GM12878 (cell line): ENCODE data around the gene FGF23. TPM values are rescaled to one million over a fixed set of nuclear protein-coding genes. Genes with fewer than 3 reads are reported as not detected.

Experiments used
- ATAC-seq: fragments of 200-7000 bp; cut with Tn5 transposase; 3 replicates; pipeline ENCODE4 v1.9.1; 2020; ENCODE audit warnings: mild to moderate bottlenecking, moderate library complexity
- BruUV-seq: library from RNA; stranded (reverse); fragments of 400-500 nt; replicated peaks from 2 replicates; lab custom pipeline; 2021; lab: Mats Ljungman, UMichigan
- CTCF ChIA-PET: fragments of 300-600 bp; sonication (Branson Sonifier 250); formaldehyde crosslinking; extraction: SDS; loops from one replicate; lab custom pipeline; 2021; ENCODE audit warnings: inconsistent platforms; lab: Yijun Ruan, JAX
- POLR2A ChIA-PET: fragments of 350-600 bp; formaldehyde crosslinking; extraction: SDS; loops from one replicate; lab custom pipeline; 2021; ENCODE audit warnings: inconsistent platforms; lab: Charles Lee
- RAD21 ChIA-PET: fragments of 300-600 bp; sonication (Branson Sonifier 250); formaldehyde crosslinking; loops from one replicate; lab custom pipeline; 2023; ENCODE audit warnings: antibody characterized with exemption; ENCODE audit not compliant: unreplicated experiment; lab: Charles Lee
- SMC1A ChIA-PET: fragments of 300-600 bp; sonication (Branson Sonifier 250); formaldehyde crosslinking; loops from one replicate; lab custom pipeline; 2023; ENCODE audit not compliant: unreplicated experiment, uncharacterized antibody; lab: Charles Lee
- DNase-seq: peaks from one replicate; pipeline ENCODE4 v3.0.0-alpha.2; 2011; ENCODE audit warnings: low read depth, low spot score
- FAIRE-seq: peaks from 3 replicates; lab custom pipeline; 2011; peaks lifted over from hg19 to GRCh38; lab: Jason Lieb, UNC
- H2AFZ ChIP-seq: 2 replicates; pipeline ENCODE4 v1.6.0; 2011; ENCODE audit warnings: low read depth, low read length, control low read depth; ENCODE audit not compliant: control insufficient read depth
- H3K27ac ChIP-seq: 2 replicates; pipeline ENCODE4 v1.5.1; 2011; ENCODE audit warnings: control low read depth; ENCODE audit not compliant: control insufficient read depth, insufficient read depth
- H3K27me3 ChIP-seq, 2 experiments: replicated peaks in 1 of 2; 2 replicates each; pipeline versions ENCODE4 v1.6.0 to v1.6.1; 2011; ENCODE audit warnings: low read length in 1 of 2; ENCODE audit not compliant: control insufficient read depth in 2 of 2, insufficient read depth in 2 of 2
- H3K36me3 ChIP-seq, 2 experiments: 2 replicates each; pipeline ENCODE4 v1.5.1; 2011; ENCODE audit warnings: low read length in 1 of 2; ENCODE audit not compliant: control insufficient read depth in 2 of 2, insufficient read depth in 2 of 2
- H3K4me1 ChIP-seq: 2 replicates; pipeline ENCODE4 v1.6.1; 2011; ENCODE audit warnings: mild to moderate bottlenecking, low read length, moderate library complexity, mixed read lengths; ENCODE audit not compliant: control insufficient read depth, insufficient read depth
- H3K4me2 ChIP-seq: 2 replicates; pipeline ENCODE4 v1.6.0; 2011; ENCODE audit warnings: control low read depth; ENCODE audit not compliant: control insufficient read depth, insufficient read depth
- H3K4me3 ChIP-seq: fragments of 200-600 bp; sonication (generic); 2 replicates; pipeline ENCODE4 v1.5.1; 2016
- H3K79me2 ChIP-seq: 2 replicates; pipeline ENCODE4 v1.6.0; 2011; ENCODE audit warnings: low read length; ENCODE audit not compliant: control insufficient read depth, insufficient read depth
- H3K9ac ChIP-seq: 2 replicates; pipeline ENCODE4 v1.8.0; 2011; ENCODE audit warnings: low read length, control low read depth, mixed read lengths; ENCODE audit not compliant: control insufficient read depth, insufficient read depth
- H3K9me3 ChIP-seq: replicated peaks from 3 replicates; pipeline ENCODE4 v1.5.1; 2011; ENCODE audit warnings: mild to moderate bottlenecking, low read length; ENCODE audit not compliant: control insufficient read depth, insufficient read depth
- H4K20me1 ChIP-seq: 2 replicates; pipeline ENCODE4 v1.6.0; 2011; ENCODE audit not compliant: control insufficient read depth, insufficient read depth
- CREM ChIP-seq: IDR thresholded peaks from 2 replicates; pipeline ENCODE4 v1.6.1; 2014; ENCODE audit warnings: antibody characterized with exemption, low read depth
- EZH2 ChIP-seq: IDR thresholded peaks from 2 replicates; pipeline ENCODE4 v1.6.1; 2012; ENCODE audit warnings: low read depth, mild to moderate bottlenecking, control low read depth, inconsistent platforms, low read length, borderline replicate concordance; ENCODE audit not compliant: control insufficient read depth
- MYC ChIP-seq: IDR thresholded peaks from 2 replicates; pipeline ENCODE4 v1.6.1; 2011; ENCODE audit warnings: mild to moderate bottlenecking, low read length, moderate library complexity, inconsistent platforms; ENCODE audit not compliant: insufficient read depth, insufficient replicate concordance, insufficient read length, severe bottlenecking
- NFYB ChIP-seq: IDR thresholded peaks from 2 replicates; pipeline ENCODE4 v1.6.1; 2011; ENCODE audit warnings: low read depth, mild to moderate bottlenecking, low read length, improper control_type of control experiment, moderate library complexity; ENCODE audit not compliant: insufficient read depth
- RAD51 ChIP-seq: fragments of 450-650 bp; IDR thresholded peaks from 2 replicates; pipeline ENCODE4 v1.6.1; 2016; ENCODE audit warnings: moderate library complexity, mild to moderate bottlenecking, inconsistent platforms
- SMARCA5 ChIP-seq: fragments of 450-650 bp; IDR thresholded peaks from 2 replicates; pipeline ENCODE4 v1.6.1; 2017; ENCODE audit warnings: mild to moderate bottlenecking
- SREBF1 ChIP-seq: IDR thresholded peaks from 2 replicates; pipeline ENCODE4 v1.6.1; 2012; ENCODE audit warnings: mild to moderate bottlenecking, low read length
- TAF1 ChIP-seq: IDR thresholded peaks from 2 replicates; pipeline ENCODE4 v1.6.1; 2011; ENCODE audit warnings: mild to moderate bottlenecking, low read depth, low read length, borderline replicate concordance
- TCF12 ChIP-seq: IDR thresholded peaks from 2 replicates; pipeline ENCODE4 v1.6.1; 2011; ENCODE audit warnings: low read depth, mild to moderate bottlenecking, low read length
- ZNF207 ChIP-seq: fragments of 450-650 bp; IDR thresholded peaks from 2 replicates; pipeline ENCODE4 v1.6.1; 2014; ENCODE audit warnings: antibody characterized with exemption, mild to moderate bottlenecking, borderline replicate concordance
- ZNF384 ChIP-seq: IDR thresholded peaks from 2 replicates; pipeline ENCODE4 v1.6.1; 2012; ENCODE audit warnings: low read depth, mild to moderate bottlenecking, low read length, improper control_type of control experiment, borderline replicate concordance
- WGBS: methylation state at CpG from one replicate; pipeline ENCODE4 v1.1.6; 2016; ENCODE audit warnings: low lambda C conversion rate; ENCODE audit not compliant: insufficient replicate concordance, insufficient coverage; ENCODE audit errors: missing lambda C conversion rate; 5-methylcytosine and 5-hydroxymethylcytosine counted together
- in situ Hi-C: fragments of 300-500 bp; cut with MboI; formaldehyde crosslinking; loops from 9 replicates; pipeline ENCODE4 v1.14.3; 2018; ENCODE audit warnings: mixed read lengths
- intact Hi-C: fragments of 100-400 bp; cut with micrococcal nuclease; formaldehyde crosslinking; loops from one replicate; pipeline ENCODE4 v1.14.2; 2022; ENCODE audit not compliant: unreplicated experiment
- polyA plus RNA-seq, 11 experiments: library from polyadenylated mRNA; depleted of rRNA in 4 of 11; unstranded in 6 of 11; stranded (reverse) in 5 of 11; fragments of >200 nt; fragmentation: Nextera tagmentation in 4 of 11; fragmentation: Illumina TruSeq in 1 of 11; extraction: Ambion mirVana in 4 of 11; extraction: Trizol in 1 of 11; gene quantifications; 1 replicate in 1 of 11; 2 replicates in 10 of 11; pipeline versions ENCODE4 v1.2.1 to v1.2.3, GENCODE V29; 2011 to 2016; ENCODE audit warnings: inconsistent platforms in 2 of 11, missing spikeins in 2 of 11, low read depth in 1 of 11
- total RNA-seq, 4 experiments: library from RNA; depleted of rRNA in 3 of 4; stranded (reverse); fragments of >200 nt in 3 of 4; fragmentation: Illumina TruSeq in 1 of 4; extraction: Trizol in 1 of 4; gene quantifications; 2 replicates each; pipeline versions ENCODE4 v1.2.1 to v1.2.3, GENCODE V29; 2013 to 2021
- TF ChIP-seq, protein P1 (sequence below): fragments of 450-650 bp; IDR thresholded peaks from 2 replicates; pipeline ENCODE4 v1.6.1; 2017; ENCODE audit warnings: low read depth, mild to moderate bottlenecking, moderate library complexity
- TF ChIP-seq, protein P2 (sequence below): IDR thresholded peaks from 2 replicates; pipeline ENCODE4 v1.6.1; 2012; ENCODE audit warnings: low read depth, low read length, improper control_type of control experiment

FGF23 gene
- total and polyA plus RNA-seq, 10 of the 15 experiments (the other 5 are each of a cell fraction or from before 2014, with no cell fraction given): not detected

DNA sequence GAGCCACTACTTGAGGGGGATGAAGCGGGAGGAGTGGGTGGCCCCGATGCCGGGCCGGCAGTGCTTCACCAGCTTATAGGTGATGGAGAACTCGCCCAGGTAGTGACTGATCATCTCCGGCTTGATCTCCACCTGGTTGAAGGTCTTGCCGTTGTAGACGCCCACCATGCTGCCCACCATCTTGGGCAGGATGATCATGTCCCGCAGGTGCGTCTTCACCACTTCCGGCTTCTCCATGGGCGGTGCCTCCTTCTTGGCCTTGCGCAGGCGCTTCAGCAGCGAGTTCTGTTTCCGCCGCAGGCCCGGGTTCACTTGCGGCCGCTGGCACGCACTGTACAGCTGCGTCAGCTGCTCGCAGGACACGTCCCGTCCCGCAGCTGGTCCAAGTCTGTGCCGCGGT, 55.1 kb downstream of the FGF23 start:
- ChIA-PET CTCF (interaction anchor here (1.6 kb wide), 1 partner anchor 47 kb away, joined by 6 read pairs; no protein-coding TSS in a partner anchor), SMC1A (interaction anchor here (0.7 to 1.9 kb wide), 2 partner anchors 76 to 325 kb away, joined by 3 to 9 read pairs; no protein-coding TSS in a partner anchor), POLR2A (interaction anchor here (0.6 to 1.2 kb wide), 5 partner anchors 10 to 336 kb away, joined by 3 to 5 read pairs (median 4); no protein-coding TSS in a partner anchor), RAD21 (interaction anchor here (0.6 to 0.8 kb wide), 2 partner anchors 47 to 62 kb away, joined by 3 read pairs; no protein-coding TSS in a partner anchor)
- TF ChIP-seq CREM: no peak
- no peak for TF ChIP-seq NFYB
- TF ChIP-seq TAF1: no peak
- no peak for TF ChIP-seq SREBF1
- no peak for TF ChIP-seq MYC
- Histone ChIP-seq H3K27ac (no peak overlapping the region), H3K79me2 (peaks cover 54% of the 10 kb centered on the region), H2AFZ (no peak overlapping the region), H3K36me3 (no peaks in the 10 kb centered on the region; a peak in 1 of 4 replicates), H3K4me3 (no peak overlapping the region), H3K9me3 (no peaks in the 10 kb centered on the region), H3K4me1 (peaks cover 3% of the 10 kb centered on the region; the same call in 1 of the 2 replicates), H4K20me1 (no peaks in the 10 kb centered on the region), H3K4me2 (no peak overlapping the region), H3K9ac (no peak overlapping the region), H3K27me3 (no peaks in the 10 kb centered on the region)
- intact Hi-C loops (loop anchor here (5.0 kb wide), 1 partner anchor 213 kb away; the partner anchor contains the start of gene RAD51AP1), in situ Hi-C loops (no loop called here)
- WGBS: 96% methylated on average over 27 of the region's 28 CpGs
- DNase-seq (no peak), ATAC-seq (no peak), FAIRE-seq (no peak)
- no TSS peak for BruUV-seq

DNA sequence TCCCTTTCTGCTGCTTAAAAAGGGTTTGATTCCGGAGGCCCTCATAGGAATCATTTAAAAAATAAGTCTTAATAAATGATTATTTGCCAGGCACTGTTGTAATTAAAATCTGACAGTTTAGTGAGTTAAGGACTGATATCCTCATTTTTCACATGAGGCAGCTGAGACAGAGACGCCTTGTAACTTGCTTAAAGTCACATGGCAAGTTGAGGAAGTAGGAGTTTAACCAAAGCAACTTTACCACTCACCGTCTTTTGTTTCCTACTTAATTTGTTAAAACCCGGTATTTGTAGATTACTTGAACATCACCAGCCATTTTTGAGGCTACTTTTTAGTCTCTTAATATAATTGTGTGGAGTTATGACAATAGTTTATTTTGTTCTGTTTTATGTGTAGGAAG, 56.1 kb downstream of the FGF23 start:
- in situ Hi-C loops: no loop called here
- H3K27me3 ChIP-seq: no peaks in the 10 kb centered on the region
- H3K4me1 ChIP-seq: peaks cover 3% of the 10 kb centered on the region; the same call in 1 of the 2 replicates
- peak; percentile 62 for FAIRE-seq
- WGBS: 51% methylated on average over 4 of the region's 4 CpGs
- H2AFZ ChIP-seq: no peak overlapping the region
- CTCF ChIA-PET: interaction anchor here (0.6 to 2.0 kb wide), 2 partner anchors 30 to 216 kb away, joined by 3 to 6 read pairs; no protein-coding TSS in a partner anchor
- H3K9me3 ChIP-seq: no peaks in the 10 kb centered on the region
- H3K36me3 ChIP-seq: no peaks in the 10 kb centered on the region; a peak in 1 of 4 replicates
- no TSS peak for BruUV-seq
- no peak for ATAC-seq
- POLR2A ChIA-PET: interaction anchor here (0.6 to 1.2 kb wide), 4 partner anchors 42 to 326 kb away, joined by 3 to 4 read pairs (median 3); no protein-coding TSS in a partner anchor
- H3K4me3 ChIP-seq: peak overlapping the region; percentile 88
- peaks cover 50% of the 10 kb centered on the region for H3K79me2 ChIP-seq
- TF ChIP-seq ZNF384 (no peak), ZNF207 (no peak), SMARCA5 (no peak), EZH2 (no peak), TCF12 (no peak), RAD51 (peak; percentile 71)
- TF ChIP-seq, protein P1, sequence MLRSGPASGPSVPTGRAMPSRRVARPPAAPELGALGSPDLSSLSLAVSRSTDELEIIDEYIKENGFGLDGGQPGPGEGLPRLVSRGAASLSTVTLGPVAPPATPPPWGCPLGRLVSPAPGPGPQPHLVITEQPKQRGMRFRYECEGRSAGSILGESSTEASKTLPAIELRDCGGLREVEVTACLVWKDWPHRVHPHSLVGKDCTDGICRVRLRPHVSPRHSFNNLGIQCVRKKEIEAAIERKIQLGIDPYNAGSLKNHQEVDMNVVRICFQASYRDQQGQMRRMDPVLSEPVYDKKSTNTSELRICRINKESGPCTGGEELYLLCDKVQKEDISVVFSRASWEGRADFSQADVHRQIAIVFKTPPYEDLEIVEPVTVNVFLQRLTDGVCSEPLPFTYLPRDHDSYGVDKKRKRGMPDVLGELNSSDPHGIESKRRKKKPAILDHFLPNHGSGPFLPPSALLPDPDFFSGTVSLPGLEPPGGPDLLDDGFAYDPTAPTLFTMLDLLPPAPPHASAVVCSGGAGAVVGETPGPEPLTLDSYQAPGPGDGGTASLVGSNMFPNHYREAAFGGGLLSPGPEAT: no peak
- TF ChIP-seq, protein P2, sequence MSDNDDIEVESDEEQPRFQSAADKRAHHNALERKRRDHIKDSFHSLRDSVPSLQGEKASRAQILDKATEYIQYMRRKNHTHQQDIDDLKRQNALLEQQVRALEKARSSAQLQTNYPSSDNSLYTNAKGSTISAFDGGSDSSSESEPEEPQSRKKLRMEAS: peak; percentile 24; the same call in 1 of the 2 replicates
- no peaks in the 10 kb centered on the region for H4K20me1 ChIP-seq
- H3K4me2 ChIP-seq: peak overlapping the region; percentile 60
- peak overlapping the region; percentile 36; the same call in 1 of the 2 replicates for H3K27ac ChIP-seq
- SMC1A ChIA-PET: interaction anchor here (0.6 to 1.5 kb wide), 5 partner anchors 29 to 325 kb away, joined by 3 to 5 read pairs (median 3); no protein-coding TSS in a partner anchor
- peak overlapping the region; percentile 22; the same call in 1 of the 2 replicates for H3K9ac ChIP-seq
- intact Hi-C loops: loop anchor here (5.0 kb wide), 1 partner anchor 214 kb away; the partner anchor contains the start of gene RAD51AP1
- RAD21 ChIA-PET: interaction anchor here (0.7 kb wide), 1 partner anchor 505 kb away, joined by 3 read pairs; no protein-coding TSS in a partner anchor
- DNase-seq: no peak
